GM18507 (cell line): ENCODE results near the gene KDM3B.
A peak's percentile ranks its signal among the peaks of the same experiment; 100 is the strongest.
"Not testable (repeated sequence)": the region's sequence is repeated elsewhere in the genome, so short reads cannot be mapped to it uniquely, and the experiment has no call there.

ENCODE experiments used
- DNase-seq: peaks from one replicate; pipeline ENCODE4 v3.0.0; 2011; ENCODE audit warnings: low read depth; ENCODE audit not compliant: insufficient read length; ENCODE audit errors: extremely low spot score
- FAIRE-seq: peaks from 2 replicates; lab custom pipeline; 2011; peaks lifted over from hg19 to GRCh38; lab: Jason Lieb, UNC

Gene KDM3B

DNA sequence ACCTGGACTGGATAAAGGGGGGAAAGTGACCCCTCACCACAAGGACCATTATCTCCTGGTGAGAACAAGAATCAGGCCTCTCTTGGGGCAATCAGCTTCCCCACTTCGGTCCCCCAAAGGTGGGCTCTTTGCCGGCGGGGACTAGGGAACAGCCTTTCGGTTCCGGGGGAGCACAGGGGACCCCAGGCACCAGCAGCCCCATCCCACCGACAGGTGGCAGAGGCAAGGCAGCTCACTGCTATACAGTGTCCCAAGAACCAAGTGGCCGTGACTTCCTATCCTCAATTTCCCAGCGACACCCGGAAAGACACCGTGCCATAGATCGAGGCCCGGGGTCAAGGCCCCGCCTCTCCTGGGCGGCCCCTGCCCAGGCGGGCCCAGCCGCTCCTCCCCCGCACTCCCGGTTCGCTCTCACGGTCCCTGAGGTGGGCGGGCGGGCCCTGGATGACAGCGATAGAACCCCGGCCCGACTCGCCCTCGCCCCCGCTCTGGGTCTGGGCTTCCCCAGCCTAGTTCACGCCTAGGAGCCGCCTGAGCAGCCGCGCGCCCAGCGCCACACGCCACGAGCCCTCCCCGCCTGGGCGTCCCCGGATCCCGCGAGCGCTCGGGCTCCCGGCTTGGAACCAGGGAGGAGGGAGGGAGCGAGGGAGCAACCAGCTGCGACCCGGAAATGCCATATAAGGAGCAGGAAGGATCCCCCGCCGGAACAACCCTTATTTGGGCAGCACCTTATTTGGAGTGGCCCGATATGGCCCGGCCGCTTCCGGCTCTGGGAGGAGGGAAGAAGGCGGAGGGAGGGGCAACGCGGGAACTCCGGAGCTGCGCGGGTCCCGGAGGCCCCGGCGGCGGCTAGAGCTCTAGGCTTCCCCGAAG is 112.1 kb downstream of the KDM3B start:
- FAIRE-seq (peak; percentile 94), DNase-seq (peak; percentile 84)

DNA sequence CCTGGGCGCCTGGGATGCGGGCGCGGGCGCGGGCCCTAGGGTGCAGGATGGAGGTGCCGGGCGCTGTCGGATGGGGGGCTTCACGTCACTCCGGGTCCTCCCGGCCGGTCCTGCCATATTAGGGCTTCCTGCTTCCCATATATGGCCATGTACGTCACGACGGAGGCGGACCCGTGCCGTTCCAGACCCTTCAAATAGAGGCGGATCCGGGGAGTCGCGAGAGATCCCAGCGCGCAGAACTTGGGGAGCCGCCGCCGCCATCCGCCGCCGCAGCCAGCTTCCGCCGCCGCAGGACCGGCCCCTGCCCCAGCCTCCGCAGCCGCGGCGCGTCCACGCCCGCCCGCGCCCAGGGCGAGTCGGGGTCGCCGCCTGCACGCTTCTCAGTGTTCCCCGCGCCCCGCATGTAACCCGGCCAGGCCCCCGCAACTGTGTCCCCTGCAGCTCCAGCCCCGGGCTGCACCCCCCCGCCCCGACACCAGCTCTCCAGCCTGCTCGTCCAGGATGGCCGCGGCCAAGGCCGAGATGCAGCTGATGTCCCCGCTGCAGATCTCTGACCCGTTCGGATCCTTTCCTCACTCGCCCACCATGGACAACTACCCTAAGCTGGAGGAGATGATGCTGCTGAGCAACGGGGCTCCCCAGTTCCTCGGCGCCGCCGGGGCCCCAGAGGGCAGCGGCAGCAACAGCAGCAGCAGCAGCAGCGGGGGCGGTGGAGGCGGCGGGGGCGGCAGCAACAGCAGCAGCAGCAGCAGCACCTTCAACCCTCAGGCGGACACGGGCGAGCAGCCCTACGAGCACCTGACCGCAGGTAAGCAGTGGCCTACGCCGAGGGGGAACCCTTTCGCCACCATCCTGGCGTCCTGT is 113.0 kb downstream of the KDM3B start, which contains the start of gene EGR1:
Gene EGR1, plus strand, starts transcription at position 219 of the 864 bp plus-strand sequence. Its CDS starts 283 bp downstream, at position 502.
- FAIRE-seq: no peak
- DNase-seq: peak; percentile 71

DNA sequence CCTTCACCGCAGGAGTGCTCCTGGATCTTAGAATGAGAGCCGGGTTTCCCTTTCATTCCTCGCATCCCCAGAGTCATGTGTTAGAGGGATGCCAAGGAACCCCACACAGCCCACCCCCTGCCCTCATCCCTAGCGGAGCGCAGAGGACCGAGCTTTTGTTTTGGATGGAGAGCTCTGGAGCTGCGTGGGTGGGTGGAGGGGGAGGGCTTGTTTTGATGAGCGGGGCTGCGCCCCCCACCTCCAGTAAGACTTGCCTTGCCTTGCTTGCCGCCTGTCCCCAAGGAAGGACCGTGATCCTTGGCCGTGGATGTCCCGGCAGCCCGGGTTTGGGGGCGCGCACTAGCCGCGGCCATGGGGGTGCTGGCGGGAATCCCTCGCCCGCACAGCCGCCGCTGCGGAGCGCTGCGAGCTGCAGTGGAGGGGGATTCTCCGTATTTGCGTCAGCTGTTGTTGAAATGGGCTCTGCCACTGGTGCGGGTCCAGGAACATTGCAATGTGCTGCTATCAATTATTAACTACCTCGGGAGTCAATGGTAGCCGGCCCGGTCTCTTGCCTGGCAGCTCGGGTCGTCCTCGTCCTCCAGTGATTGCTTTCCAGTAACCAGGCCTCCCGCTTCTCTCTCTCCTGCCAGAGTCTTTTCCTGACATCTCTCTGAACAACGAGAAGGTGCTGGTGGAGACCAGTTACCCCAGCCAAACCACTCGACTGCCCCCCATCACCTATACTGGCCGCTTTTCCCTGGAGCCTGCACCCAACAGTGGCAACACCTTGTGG is 113.8 kb downstream of the KDM3B start:
- DNase-seq (no peak), FAIRE-seq (no peak)

DNA sequence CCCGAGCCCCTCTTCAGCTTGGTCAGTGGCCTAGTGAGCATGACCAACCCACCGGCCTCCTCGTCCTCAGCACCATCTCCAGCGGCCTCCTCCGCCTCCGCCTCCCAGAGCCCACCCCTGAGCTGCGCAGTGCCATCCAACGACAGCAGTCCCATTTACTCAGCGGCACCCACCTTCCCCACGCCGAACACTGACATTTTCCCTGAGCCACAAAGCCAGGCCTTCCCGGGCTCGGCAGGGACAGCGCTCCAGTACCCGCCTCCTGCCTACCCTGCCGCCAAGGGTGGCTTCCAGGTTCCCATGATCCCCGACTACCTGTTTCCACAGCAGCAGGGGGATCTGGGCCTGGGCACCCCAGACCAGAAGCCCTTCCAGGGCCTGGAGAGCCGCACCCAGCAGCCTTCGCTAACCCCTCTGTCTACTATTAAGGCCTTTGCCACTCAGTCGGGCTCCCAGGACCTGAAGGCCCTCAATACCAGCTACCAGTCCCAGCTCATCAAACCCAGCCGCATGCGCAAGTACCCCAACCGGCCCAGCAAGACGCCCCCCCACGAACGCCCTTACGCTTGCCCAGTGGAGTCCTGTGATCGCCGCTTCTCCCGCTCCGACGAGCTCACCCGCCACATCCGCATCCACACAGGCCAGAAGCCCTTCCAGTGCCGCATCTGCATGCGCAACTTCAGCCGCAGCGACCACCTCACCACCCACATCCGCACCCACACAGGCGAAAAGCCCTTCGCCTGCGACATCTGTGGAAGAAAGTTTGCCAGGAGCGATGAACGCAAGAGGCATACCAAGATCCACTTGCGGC is 114.6 kb downstream of the KDM3B start:
- FAIRE-seq: no peak
- DNase-seq: no peak

DNA sequence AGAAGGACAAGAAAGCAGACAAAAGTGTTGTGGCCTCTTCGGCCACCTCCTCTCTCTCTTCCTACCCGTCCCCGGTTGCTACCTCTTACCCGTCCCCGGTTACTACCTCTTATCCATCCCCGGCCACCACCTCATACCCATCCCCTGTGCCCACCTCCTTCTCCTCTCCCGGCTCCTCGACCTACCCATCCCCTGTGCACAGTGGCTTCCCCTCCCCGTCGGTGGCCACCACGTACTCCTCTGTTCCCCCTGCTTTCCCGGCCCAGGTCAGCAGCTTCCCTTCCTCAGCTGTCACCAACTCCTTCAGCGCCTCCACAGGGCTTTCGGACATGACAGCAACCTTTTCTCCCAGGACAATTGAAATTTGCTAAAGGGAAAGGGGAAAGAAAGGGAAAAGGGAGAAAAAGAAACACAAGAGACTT is 115.2 kb downstream of the KDM3B start:
- FAIRE-seq: no peak
- no peak for DNase-seq

DNA sequence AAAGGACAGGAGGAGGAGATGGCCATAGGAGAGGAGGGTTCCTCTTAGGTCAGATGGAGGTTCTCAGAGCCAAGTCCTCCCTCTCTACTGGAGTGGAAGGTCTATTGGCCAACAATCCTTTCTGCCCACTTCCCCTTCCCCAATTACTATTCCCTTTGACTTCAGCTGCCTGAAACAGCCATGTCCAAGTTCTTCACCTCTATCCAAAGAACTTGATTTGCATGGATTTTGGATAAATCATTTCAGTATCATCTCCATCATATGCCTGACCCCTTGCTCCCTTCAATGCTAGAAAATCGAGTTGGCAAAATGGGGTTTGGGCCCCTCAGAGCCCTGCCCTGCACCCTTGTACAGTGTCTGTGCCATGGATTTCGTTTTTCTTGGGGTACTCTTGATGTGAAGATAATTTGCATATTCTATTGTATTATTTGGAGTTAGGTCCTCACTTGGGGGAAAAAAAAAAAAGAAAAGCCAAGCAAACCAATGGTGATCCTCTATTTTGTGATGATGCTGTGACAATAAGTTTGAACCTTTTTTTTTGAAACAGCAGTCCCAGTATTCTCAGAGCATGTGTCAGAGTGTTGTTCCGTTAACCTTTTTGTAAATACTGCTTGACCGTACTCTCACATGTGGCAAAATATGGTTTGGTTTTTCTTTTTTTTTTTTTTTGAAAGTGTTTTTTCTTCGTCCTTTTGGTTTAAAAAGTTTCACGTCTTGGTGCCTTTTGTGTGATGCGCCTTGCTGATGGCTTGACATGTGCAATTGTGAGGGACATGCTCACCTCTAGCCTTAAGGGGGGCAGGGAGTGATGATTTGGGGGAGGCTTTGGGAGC is 115.9 kb downstream of the KDM3B start:
- no peak for FAIRE-seq
- no peak for DNase-seq

DNA sequence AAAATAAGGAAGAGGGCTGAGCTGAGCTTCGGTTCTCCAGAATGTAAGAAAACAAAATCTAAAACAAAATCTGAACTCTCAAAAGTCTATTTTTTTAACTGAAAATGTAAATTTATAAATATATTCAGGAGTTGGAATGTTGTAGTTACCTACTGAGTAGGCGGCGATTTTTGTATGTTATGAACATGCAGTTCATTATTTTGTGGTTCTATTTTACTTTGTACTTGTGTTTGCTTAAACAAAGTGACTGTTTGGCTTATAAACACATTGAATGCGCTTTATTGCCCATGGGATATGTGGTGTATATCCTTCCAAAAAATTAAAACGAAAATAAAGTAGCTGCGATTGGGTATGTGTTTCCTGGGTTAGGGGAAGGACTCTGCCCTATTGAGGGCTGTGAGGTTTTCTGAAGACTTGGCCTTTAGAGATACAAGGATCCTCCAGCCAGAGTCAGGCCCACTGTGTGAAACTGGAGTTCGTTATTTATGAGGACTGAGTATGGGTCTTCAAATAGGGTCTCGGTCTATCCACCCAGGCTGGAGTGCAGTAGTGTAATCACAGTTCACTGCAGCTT is 116.6 kb downstream of the KDM3B start:
- no peak for FAIRE-seq
- no peak for DNase-seq

DNA sequence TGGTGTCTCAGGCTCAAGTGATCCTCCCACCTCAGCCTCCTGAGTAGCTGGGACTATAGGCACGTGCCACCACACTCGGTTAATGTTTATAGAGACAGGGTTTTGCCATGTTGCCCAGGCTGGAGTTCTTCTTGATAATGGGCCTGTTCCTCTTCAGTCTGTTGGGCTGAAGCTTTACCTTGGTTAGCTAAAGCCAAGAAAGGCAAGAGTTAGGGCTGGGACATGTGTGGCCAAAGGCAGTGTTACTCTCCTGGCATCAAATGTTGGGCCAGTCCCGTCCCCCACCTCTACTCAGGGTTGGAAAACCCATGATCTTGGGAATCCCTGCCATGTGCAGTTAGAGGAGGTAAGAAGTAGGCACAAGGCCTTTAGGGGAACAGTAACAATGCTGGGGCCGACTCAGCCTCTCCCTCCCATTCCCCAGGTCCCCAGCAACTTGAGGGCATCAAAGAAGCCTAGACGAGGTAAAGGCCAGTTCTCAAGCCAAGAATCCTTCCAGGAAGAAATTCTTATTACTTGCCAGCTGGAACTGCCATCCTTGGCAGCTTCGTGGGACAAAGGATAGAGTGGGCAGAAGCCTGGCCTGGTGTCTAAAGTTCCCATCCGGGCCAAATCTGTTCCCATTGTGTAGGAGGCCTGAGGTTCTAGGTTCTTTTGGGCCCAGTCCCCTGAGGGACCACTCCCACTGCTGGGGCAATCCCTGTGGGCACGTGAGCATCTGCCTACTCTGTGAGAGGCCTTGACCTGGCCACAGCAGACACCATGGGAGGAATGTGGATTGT is 117.2 kb downstream of the KDM3B start:
- FAIRE-seq (no peak), DNase-seq (no peak)

DNA sequence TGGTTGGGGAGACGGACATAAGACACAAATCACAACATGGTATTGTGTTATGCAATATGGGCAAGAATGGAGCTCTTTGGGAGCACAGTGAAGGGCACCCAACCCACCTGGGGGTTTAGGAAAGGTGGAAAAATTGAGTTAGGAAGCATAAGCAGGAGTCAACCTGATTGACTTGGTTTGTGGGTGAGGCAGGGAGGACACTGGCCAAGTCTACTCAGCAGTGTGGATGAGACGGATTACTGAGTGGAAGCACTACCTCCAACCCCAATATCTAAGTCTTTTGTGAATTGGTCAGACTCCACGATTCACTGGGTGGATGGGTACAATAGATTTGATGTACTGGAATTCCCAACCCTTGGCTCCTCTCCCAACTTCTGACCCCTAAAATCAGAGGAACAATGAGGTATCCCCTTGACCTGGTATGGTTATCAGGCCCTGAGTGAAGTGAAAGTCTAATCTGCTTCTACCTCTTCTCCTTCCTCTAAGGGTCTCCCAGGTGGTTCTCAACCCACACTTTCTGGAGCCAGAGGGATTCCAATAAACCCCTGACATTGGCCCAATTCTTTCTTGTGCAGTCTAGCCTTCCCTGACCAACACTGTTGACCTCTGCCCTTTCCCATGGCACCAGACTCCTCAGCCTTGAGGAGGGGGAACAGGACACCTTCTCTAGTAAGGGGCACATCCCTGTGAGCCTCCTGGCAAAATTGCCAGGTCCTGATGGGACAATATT is 118.0 kb downstream of the KDM3B start:
- FAIRE-seq (no peak), DNase-seq (no peak)

DNA sequence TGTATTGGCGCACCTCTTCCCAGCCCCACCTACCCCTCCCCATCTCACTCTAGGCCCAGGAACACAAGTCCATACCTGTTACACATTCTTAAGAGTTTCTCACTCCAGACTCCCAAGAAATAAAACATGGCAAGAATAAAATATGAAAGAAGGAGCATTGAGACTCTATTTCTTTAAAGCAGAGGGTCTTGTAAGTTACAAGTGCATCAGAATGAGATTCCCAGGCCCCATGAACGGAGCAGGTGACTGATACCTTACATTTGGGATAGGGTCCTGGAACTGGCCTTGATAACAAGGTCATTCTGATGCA is 118.5 kb downstream of the KDM3B start:
- DNase-seq (no peak), FAIRE-seq (no peak)

DNA sequence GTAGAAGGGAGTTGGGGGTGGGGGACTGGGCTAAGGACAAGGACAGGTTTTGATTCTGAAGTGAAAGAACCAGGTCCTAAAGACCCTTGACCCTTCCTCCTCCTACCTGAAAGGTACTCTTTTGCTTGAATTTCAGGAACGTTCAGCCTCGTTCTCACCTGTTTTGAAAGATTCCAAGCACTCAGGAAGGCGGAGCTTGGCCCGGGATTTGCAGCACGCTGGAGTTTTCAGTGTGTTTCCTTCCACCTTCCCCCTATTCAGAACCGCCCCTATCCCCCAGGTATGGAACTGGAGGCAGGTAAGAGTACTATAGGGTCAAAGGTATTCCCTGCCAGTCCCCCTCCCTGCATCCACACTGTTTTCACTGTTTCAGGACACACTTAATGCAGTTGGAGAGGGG is 119.9 kb downstream of the KDM3B start:
- FAIRE-seq: no peak
- no peak for DNase-seq

DNA sequence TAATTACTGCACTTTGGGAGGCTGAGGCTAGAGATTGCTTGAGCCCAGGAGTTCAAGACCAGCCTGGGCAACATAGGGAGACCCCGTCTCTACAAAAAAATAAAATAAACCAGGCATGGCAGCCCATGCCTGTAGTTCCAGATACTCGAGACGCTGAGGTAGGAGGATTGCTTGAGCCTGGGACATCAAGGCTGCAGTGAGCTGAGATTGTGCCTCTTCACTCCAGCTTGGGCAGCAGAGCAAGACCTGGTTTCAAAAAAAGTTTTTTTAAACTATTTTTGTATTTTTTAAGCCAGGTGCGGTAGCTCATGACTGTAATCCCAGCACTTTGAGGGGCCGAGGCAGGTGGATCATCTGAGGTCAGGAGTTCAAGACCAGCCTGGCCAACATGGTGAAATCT is 120.7 kb downstream of the KDM3B start:
- not testable (repeated sequence) for FAIRE-seq, DNase-seq

DNA sequence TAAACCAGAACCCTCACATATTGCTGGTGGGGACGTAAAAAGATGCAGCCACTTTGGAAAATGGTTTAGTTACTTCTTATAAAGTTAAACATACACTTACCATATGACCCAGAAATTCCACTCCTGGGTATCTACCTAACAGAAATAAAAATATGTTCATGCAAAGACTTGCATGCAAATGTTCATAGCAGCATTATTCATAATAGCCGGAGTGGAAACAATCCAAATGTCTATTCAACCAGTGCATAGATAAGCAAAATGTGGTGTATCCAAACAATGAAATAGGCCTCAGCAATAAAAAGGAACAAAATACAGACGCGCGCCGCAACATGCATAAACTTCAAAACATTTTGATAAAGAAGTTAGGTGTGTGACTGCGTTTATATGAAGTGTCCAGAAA is 124.4 kb downstream of the KDM3B start:
- FAIRE-seq (no peak), DNase-seq (no peak)

DNA sequence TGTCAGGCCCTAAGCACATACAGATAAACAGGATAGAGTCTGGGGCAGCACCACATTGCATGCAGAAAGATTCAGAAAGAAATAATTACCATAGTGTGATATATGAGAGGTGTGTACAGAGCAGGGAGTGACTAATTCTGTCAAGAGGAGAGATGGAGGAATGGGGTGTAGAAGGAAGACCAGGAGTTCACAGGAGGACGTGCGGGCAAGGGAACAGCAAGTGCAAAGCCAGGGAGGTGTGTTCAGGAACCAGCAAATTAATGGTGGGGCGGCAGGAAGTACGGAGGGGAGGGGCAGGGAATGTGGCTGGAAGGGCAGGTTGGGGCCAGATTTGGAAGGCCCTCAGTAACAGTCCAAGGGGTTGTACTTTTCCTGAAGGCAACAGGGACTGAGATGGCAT is 130.2 kb downstream of the KDM3B start:
- FAIRE-seq (no peak), DNase-seq (no peak)
